WTC11 (cell line): ENCODE results near the gene CAPN1. TPM values are rescaled to one million over a fixed set of nuclear protein-coding genes. Genes with fewer than 3 reads are reported as not detected.

Experiments used
- ATAC-seq: fragments of 200-7000 bp; cut with Tn5 transposase; 2 replicates; pipeline ENCODE4 v1.10.0; 2021; ENCODE audit warnings: mild to moderate bottlenecking, moderate library complexity
- CTCF ChIA-PET: fragments of 300-600 bp; sonication (Branson Sonifier 250); formaldehyde crosslinking; loops from one replicate; lab custom pipeline; 2021; ENCODE audit warnings: antibody characterized with exemption; lab: Charles Lee
- POLR2A ChIA-PET: fragments of 350-600 bp; sonication (Branson Sonifier 250); formaldehyde crosslinking; loops from one replicate; lab custom pipeline; 2021; ENCODE audit warnings: antibody characterized with exemption; lab: Charles Lee
- DNase-seq: peaks from one replicate; pipeline ENCODE4 v3.0.0; 2021; ENCODE audit warnings: low spot score
- H3K27ac Mint-ChIP-seq: 2 replicates; pipeline ENCODE4 v1.8.0; 2021; ENCODE audit warnings: mixed read lengths
- H3K27me3 Mint-ChIP-seq: 2 replicates; pipeline ENCODE4 v1.8.0; 2021; ENCODE audit warnings: low read depth, mild to moderate bottlenecking, moderate library complexity, mixed read lengths
- H3K36me3 Mint-ChIP-seq: 2 replicates; pipeline ENCODE4 v1.8.0; 2021; ENCODE audit warnings: mixed read lengths
- H3K4me1 Mint-ChIP-seq: 2 replicates; pipeline ENCODE4 v1.8.0; 2022; ENCODE audit warnings: mixed read lengths
- H3K4me3 Mint-ChIP-seq: 2 replicates; pipeline ENCODE4 v1.8.0; 2021; ENCODE audit warnings: mild to moderate bottlenecking, moderate library complexity, mixed read lengths
- H3K9me3 Mint-ChIP-seq: 2 replicates; pipeline ENCODE4 v1.8.0; 2021; ENCODE audit warnings: mixed read lengths
- EMX1 ChIP-seq: fragments of 250-450 bp; sonication (Bioruptor Pico); IDR thresholded peaks from 2 replicates; pipeline ENCODE4 v1.8.0; 2021; ENCODE audit warnings: mild to moderate bottlenecking
- ETV6 ChIP-seq: sonication (generic); formaldehyde crosslinking; IDR thresholded peaks from 2 replicates; pipeline ENCODE4 v1.8.1; 2022; ENCODE audit warnings: mild to moderate bottlenecking, missing genetic modification reagents
- HMGA2 ChIP-seq: fragments of 250-450 bp; sonication (Bioruptor Pico); IDR thresholded peaks from 2 replicates; pipeline ENCODE4 v1.4.0; 2021; ENCODE audit warnings: mild to moderate bottlenecking, moderate library complexity
- KAT7 ChIP-seq: sonication (generic); formaldehyde crosslinking; IDR thresholded peaks from 2 replicates; pipeline ENCODE4 v1.8.1; 2023; ENCODE audit warnings: missing genetic modification reagents, mild to moderate bottlenecking, borderline replicate concordance
- MYBL2 ChIP-seq: sonication (generic); formaldehyde crosslinking; IDR thresholded peaks from 2 replicates; pipeline ENCODE4 v1.8.1; 2023; ENCODE audit warnings: mild to moderate bottlenecking, moderate library complexity, missing genetic modification reagents
- OVOL2 ChIP-seq: fragments of 250-450 bp; sonication (Bioruptor Pico); IDR thresholded peaks from 2 replicates; pipeline ENCODE4 v1.9.0; 2021; ENCODE audit warnings: mild to moderate bottlenecking, borderline replicate concordance
- ZNF138 ChIP-seq: sonication (generic); formaldehyde crosslinking; conservative IDR thresholded peaks from 2 replicates; pipeline ENCODE4 v1.8.1; 2022; ENCODE audit warnings: mild to moderate bottlenecking, moderate library complexity, missing genetic modification reagents
- ZNF219 ChIP-seq: sonication (generic); formaldehyde crosslinking; IDR thresholded peaks from 2 replicates; pipeline ENCODE4 v1.8.0; 2023; ENCODE audit warnings: missing genetic modification reagents, mild to moderate bottlenecking, borderline replicate concordance
- ZNF263 ChIP-seq: sonication (generic); formaldehyde crosslinking; IDR thresholded peaks from 2 replicates; pipeline ENCODE4 v1.8.1; 2022; ENCODE audit warnings: low read depth, mild to moderate bottlenecking, moderate library complexity, missing genetic modification reagents
- ZNF317 ChIP-seq: sonication (generic); formaldehyde crosslinking; IDR thresholded peaks from 2 replicates; pipeline ENCODE4 v1.8.1; 2023; ENCODE audit warnings: low read depth, mild to moderate bottlenecking, moderate library complexity, missing genetic modification reagents, borderline replicate concordance
- ZNF396 ChIP-seq: fragments of 250-450 bp; sonication (Bioruptor Pico); IDR thresholded peaks from 2 replicates; pipeline ENCODE4 v1.8.0; 2021; ENCODE audit warnings: mild to moderate bottlenecking, moderate library complexity, borderline replicate concordance
- total RNA-seq: library from RNA; stranded (reverse); gene quantifications from 3 replicates; pipeline ENCODE4 v1.2.3, GENCODE V29; 2021
- TF ChIP-seq, protein P1 (sequence below): sonication (generic); formaldehyde crosslinking; conservative IDR thresholded peaks from 2 replicates; pipeline ENCODE4 v1.8.1; 2022; ENCODE audit warnings: mild to moderate bottlenecking, missing genetic modification reagents
- TF ChIP-seq, protein P2 (sequence below): sonication (generic); formaldehyde crosslinking; IDR thresholded peaks from 2 replicates; pipeline ENCODE4 v1.8.1; 2022; ENCODE audit warnings: missing genetic modification reagents, borderline replicate concordance
- TF ChIP-seq, protein P3 (sequence below): sonication (generic); formaldehyde crosslinking; IDR thresholded peaks from 2 replicates; pipeline ENCODE4 v1.8.1; 2022; ENCODE audit warnings: mild to moderate bottlenecking, missing genetic modification reagents, moderate library complexity, borderline replicate concordance
- TF ChIP-seq, protein P4 (sequence below): sonication (generic); formaldehyde crosslinking; conservative IDR thresholded peaks from 2 replicates; pipeline ENCODE4 v1.8.1; 2023; ENCODE audit warnings: mild to moderate bottlenecking, low read depth, missing genetic modification reagents, moderate library complexity
- TF ChIP-seq, protein P5 (sequence below): fragments of 200-600 bp; IDR thresholded peaks from 2 replicates; pipeline ENCODE4 v1.8.0; 2022; ENCODE audit warnings: antibody characterized with exemption
- TF ChIP-seq, protein P6 (sequence below): sonication (generic); formaldehyde crosslinking; IDR thresholded peaks from 2 replicates; pipeline ENCODE4 v1.8.1; 2023; ENCODE audit warnings: mild to moderate bottlenecking, missing genetic modification reagents
- TF ChIP-seq, protein P7 (sequence below): sonication (generic); formaldehyde crosslinking; IDR thresholded peaks from 2 replicates; pipeline ENCODE4 v1.8.0; 2022; ENCODE audit warnings: mild to moderate bottlenecking, missing genetic modification reagents
- TF ChIP-seq, protein P8 (sequence below): fragments of 250-450 bp; sonication (Bioruptor Pico); IDR thresholded peaks from 2 replicates; pipeline ENCODE4 v1.9.0; 2021; ENCODE audit warnings: mild to moderate bottlenecking
- TF ChIP-seq, protein P9 (sequence below): fragments of 250-450 bp; sonication (Bioruptor Pico); IDR thresholded peaks from 2 replicates; pipeline ENCODE4 v1.9.0; 2021; ENCODE audit warnings: moderate library complexity, mild to moderate bottlenecking, inconsistent platforms, borderline replicate concordance

CAPN1 gene
- total RNA-seq, 1 experiment from 2014 or later, result 257 TPM

DNA sequence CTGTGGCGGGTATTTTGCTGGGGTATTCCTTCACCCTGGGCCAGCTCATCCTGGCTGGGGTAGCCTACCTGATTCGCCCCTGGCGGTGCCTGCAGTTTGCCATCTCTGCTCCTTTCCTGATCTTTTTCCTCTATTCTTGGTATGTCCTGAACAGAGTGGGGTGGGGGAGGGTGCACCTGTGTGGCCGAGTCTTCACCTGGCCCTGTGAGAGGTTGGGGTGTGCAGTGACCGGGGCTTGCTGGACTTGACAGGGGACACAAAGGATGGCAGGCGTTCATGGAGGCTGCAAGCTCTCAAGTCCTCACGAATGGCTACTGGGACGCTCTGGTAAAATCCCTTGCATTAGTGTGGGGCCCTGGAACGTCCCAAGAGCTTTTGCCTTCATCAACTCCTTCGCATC, 39.3 kb downstream of the CAPN1 start (continued):
- TF ChIP-seq ZNF263, result no peak
- TF ChIP-seq ZNF317, result no peak
- TF ChIP-seq, protein P1, sequence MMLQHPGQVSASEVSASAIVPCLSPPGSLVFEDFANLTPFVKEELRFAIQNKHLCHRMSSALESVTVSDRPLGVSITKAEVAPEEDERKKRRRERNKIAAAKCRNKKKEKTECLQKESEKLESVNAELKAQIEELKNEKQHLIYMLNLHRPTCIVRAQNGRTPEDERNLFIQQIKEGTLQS (CRISPR knock-in tag), result no peak
- TF ChIP-seq, protein P2, sequence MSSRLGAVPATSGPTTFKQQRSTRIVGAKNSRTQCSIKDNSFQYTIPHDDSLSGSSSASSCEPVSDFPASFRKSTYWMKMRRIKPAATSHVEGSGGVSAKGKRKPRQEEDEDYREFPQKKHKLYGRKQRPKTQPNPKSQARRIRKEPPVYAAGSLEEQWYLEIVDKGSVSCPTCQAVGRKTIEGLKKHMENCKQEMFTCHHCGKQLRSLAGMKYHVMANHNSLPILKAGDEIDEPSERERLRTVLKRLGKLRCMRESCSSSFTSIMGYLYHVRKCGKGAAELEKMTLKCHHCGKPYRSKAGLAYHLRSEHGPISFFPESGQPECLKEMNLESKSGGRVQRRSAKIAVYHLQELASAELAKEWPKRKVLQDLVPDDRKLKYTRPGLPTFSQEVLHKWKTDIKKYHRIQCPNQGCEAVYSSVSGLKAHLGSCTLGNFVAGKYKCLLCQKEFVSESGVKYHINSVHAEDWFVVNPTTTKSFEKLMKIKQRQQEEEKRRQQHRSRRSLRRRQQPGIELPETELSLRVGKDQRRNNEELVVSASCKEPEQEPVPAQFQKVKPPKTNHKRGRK, result no peak
- TF ChIP-seq OVOL2 (CRISPR knock-in tag), result no peak
- TF ChIP-seq EMX1 (CRISPR knock-in tag), result no peak
- TF ChIP-seq, protein P3, sequence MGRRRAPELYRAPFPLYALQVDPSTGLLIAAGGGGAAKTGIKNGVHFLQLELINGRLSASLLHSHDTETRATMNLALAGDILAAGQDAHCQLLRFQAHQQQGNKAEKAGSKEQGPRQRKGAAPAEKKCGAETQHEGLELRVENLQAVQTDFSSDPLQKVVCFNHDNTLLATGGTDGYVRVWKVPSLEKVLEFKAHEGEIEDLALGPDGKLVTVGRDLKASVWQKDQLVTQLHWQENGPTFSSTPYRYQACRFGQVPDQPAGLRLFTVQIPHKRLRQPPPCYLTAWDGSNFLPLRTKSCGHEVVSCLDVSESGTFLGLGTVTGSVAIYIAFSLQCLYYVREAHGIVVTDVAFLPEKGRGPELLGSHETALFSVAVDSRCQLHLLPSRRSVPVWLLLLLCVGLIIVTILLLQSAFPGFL (CRISPR knock-in tag), result no peak

DNA sequence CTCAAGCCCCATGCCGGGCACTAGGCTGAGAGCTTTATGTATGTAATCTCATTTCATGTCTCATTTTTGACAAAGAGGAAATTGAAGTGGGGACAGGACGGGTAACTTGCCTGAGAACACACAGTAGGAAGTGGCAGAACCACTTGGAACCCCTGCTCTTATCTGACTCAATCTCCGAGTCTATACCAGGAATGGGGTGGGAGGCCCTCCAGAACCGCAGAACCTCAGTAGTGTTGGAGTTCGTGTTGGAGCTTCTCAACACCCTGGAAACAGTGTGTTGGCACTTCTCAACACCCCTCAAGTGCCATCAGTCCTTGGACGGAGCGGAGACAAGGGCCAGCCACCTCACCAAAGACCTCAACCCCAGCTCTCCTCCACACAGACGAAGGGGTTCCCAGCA, 41.3 kb downstream of the CAPN1 start:
- POLR2A ChIA-PET, result interaction anchor here (0.6 to 1.5 kb wide), 2 partner anchors 10 to 73 kb away, joined by 3 to 7 read pairs; no protein-coding TSS in a partner anchor
- DNase-seq, result no peak
- TF ChIP-seq HMGA2 (no peak), ZNF219 (CRISPR knock-in tag) (no peak), ZNF138 (CRISPR knock-in tag) (no peak), ZNF317 (no peak), ETV6 (CRISPR knock-in tag) (no peak), KAT7 (CRISPR knock-in tag) (no peak), ZNF396 (CRISPR knock-in tag) (no peak), MYBL2 (CRISPR knock-in tag) (no peak)
- TF ChIP-seq, protein P4, sequence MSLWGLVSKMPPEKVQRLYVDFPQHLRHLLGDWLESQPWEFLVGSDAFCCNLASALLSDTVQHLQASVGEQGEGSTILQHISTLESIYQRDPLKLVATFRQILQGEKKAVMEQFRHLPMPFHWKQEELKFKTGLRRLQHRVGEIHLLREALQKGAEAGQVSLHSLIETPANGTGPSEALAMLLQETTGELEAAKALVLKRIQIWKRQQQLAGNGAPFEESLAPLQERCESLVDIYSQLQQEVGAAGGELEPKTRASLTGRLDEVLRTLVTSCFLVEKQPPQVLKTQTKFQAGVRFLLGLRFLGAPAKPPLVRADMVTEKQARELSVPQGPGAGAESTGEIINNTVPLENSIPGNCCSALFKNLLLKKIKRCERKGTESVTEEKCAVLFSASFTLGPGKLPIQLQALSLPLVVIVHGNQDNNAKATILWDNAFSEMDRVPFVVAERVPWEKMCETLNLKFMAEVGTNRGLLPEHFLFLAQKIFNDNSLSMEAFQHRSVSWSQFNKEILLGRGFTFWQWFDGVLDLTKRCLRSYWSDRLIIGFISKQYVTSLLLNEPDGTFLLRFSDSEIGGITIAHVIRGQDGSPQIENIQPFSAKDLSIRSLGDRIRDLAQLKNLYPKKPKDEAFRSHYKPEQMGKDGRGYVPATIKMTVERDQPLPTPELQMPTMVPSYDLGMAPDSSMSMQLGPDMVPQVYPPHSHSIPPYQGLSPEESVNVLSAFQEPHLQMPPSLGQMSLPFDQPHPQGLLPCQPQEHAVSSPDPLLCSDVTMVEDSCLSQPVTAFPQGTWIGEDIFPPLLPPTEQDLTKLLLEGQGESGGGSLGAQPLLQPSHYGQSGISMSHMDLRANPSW, result no peak
- TF ChIP-seq, protein P5, sequence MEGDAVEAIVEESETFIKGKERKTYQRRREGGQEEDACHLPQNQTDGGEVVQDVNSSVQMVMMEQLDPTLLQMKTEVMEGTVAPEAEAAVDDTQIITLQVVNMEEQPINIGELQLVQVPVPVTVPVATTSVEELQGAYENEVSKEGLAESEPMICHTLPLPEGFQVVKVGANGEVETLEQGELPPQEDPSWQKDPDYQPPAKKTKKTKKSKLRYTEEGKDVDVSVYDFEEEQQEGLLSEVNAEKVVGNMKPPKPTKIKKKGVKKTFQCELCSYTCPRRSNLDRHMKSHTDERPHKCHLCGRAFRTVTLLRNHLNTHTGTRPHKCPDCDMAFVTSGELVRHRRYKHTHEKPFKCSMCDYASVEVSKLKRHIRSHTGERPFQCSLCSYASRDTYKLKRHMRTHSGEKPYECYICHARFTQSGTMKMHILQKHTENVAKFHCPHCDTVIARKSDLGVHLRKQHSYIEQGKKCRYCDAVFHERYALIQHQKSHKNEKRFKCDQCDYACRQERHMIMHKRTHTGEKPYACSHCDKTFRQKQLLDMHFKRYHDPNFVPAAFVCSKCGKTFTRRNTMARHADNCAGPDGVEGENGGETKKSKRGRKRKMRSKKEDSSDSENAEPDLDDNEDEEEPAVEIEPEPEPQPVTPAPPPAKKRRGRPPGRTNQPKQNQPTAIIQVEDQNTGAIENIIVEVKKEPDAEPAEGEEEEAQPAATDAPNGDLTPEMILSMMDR, result no peak
- TF ChIP-seq, protein P6, sequence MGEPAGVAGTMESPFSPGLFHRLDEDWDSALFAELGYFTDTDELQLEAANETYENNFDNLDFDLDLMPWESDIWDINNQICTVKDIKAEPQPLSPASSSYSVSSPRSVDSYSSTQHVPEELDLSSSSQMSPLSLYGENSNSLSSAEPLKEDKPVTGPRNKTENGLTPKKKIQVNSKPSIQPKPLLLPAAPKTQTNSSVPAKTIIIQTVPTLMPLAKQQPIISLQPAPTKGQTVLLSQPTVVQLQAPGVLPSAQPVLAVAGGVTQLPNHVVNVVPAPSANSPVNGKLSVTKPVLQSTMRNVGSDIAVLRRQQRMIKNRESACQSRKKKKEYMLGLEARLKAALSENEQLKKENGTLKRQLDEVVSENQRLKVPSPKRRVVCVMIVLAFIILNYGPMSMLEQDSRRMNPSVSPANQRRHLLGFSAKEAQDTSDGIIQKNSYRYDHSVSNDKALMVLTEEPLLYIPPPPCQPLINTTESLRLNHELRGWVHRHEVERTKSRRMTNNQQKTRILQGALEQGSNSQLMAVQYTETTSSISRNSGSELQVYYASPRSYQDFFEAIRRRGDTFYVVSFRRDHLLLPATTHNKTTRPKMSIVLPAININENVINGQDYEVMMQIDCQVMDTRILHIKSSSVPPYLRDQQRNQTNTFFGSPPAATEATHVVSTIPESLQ, result no peak
- TF ChIP-seq, protein P7, sequence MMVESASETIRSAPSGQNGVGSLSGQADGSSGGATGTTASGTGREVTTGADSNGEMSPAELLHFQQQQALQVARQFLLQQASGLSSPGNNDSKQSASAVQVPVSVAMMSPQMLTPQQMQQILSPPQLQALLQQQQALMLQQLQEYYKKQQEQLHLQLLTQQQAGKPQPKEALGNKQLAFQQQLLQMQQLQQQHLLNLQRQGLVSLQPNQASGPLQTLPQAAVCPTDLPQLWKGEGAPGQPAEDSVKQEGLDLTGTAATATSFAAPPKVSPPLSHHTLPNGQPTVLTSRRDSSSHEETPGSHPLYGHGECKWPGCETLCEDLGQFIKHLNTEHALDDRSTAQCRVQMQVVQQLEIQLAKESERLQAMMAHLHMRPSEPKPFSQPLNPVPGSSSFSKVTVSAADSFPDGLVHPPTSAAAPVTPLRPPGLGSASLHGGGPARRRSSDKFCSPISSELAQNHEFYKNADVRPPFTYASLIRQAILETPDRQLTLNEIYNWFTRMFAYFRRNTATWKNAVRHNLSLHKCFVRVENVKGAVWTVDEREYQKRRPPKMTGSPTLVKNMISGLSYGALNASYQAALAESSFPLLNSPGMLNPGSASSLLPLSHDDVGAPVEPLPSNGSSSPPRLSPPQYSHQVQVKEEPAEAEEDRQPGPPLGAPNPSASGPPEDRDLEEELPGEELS (CRISPR knock-in tag), result no peak
- TF ChIP-seq, protein P8, sequence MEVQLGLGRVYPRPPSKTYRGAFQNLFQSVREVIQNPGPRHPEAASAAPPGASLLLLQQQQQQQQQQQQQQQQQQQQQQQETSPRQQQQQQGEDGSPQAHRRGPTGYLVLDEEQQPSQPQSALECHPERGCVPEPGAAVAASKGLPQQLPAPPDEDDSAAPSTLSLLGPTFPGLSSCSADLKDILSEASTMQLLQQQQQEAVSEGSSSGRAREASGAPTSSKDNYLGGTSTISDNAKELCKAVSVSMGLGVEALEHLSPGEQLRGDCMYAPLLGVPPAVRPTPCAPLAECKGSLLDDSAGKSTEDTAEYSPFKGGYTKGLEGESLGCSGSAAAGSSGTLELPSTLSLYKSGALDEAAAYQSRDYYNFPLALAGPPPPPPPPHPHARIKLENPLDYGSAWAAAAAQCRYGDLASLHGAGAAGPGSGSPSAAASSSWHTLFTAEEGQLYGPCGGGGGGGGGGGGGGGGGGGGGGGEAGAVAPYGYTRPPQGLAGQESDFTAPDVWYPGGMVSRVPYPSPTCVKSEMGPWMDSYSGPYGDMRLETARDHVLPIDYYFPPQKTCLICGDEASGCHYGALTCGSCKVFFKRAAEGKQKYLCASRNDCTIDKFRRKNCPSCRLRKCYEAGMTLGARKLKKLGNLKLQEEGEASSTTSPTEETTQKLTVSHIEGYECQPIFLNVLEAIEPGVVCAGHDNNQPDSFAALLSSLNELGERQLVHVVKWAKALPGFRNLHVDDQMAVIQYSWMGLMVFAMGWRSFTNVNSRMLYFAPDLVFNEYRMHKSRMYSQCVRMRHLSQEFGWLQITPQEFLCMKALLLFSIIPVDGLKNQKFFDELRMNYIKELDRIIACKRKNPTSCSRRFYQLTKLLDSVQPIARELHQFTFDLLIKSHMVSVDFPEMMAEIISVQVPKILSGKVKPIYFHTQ (CRISPR knock-in tag), result no peak
- TF ChIP-seq, protein P9, sequence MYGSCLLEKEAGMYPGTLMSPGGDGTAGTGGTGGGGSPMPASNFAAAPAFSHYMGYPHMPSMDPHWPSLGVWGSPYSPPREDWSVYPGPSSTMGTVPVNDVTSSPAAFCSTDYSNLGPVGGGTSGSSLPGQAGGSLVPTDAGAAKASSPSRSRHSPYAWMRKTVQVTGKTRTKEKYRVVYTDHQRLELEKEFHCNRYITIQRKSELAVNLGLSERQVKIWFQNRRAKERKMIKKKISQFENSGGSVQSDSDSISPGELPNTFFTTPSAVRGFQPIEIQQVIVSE, result no peak

More for the DNA sequence above, 41.3 kb downstream of the CAPN1 start:
- peaks cover 24% of the 10 kb centered on the region for H3K4me1 Mint-ChIP-seq
- CTCF ChIA-PET, result interaction anchor here (0.7 to 5.6 kb wide), 7 partner anchors 10 to 92 kb away, joined by 3 to 138 read pairs (median 4); partner anchors contain the start of gene CDC42EP2
- H3K36me3 Mint-ChIP-seq, result peaks cover 10% of the 10 kb centered on the region
- H3K9me3 Mint-ChIP-seq, result no peaks in the 10 kb centered on the region
- H3K27ac Mint-ChIP-seq, result 0 out of 2 replicates have a peak overlapping the region, but pooled peaks have one; percentile 9
- H3K4me3 Mint-ChIP-seq, result no peak overlapping the region
- ATAC-seq, result no peak
- H3K27me3 Mint-ChIP-seq, result no peaks in the 10 kb centered on the region; the same call in 1 of the 2 replicates
